ENCODE results near the gene MPV17L2. TPM values are rescaled to one million over a fixed set of nuclear protein-coding genes. Genes with fewer than 3 reads are reported as not detected.

Gene MPV17L2
- total RNA-seq, 1 experiment from 2014 or later: 43.3 TPM

DNA sequence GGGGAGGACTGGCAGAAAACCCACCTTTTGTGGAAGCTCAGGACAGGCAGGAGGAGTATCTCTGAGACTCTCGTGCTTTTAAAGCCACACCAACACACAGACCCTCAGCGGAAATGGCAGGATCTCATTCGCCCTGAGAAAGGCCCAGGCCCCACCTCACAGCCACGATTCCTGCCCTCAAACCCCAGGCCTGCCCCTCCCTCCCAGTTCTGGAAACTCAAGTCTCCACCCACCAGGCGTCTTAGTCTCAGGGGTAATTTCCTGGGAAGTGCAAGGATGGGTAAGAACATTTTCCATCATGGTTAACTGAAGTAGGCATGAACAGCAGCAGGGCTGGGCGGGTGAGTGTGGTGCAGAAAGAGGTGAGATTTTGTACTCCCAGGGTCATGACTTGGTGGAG lies 41.2 kb downstream of the MPV17L2 start:
- no peak for DNase-seq (ENCODE audit: low read depth)

DNA sequence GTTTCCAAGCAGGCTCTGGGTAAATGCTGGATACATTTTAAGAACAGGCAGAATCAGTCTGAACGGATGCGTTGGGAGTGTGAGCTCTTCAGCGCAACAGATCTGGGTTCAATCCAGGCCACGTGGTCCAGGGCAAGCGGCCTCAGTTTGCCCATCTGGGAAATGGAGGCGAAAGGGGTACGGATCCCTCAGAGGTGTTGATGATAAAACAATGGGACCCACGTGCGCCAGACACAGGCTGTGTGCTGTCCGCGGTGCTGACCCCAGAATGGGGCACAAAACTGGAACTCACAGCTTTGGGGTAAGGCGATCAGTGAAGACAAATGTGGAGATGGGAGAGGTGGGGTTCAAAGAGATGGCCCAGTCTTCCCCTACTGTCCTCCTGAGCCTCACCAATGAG lies 46.3 kb downstream of the MPV17L2 start:
- DNase-seq (ENCODE audit: low read depth): no peak

DNA sequence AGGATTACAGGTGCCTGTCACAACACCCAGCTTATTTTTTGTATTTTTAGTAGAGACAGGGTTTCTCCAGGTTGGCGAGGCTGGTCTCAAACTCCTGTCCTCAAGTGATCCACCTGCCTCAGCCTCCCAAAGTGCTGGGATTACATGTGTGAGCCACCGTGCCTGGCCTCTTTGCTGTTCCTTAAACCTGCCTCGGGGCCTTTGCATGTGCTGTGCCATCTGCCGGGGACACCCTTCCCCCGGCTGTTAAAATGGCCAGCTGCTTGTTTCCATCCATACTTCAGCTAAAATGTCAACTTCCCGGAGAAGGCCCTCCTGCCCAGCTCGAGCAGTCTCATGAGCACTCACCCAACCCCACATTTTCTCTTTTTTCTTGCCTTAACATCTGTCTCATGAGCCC lies 52.3 kb downstream of the MPV17L2 start:
- DNase-seq (ENCODE audit: low read depth): no peak

Other genes starting within 250 kb of the MPV17L2 start
- gene KCNN1, start 226.1 kb upstream of the MPV17L2 start, total RNA-seq (2014; rRNA removed; shearing (Covaris generic)): 0.06 TPM in 1 of 2 replicates, not detected in the other
- gene ARRDC2, start 185.0 kb upstream of the MPV17L2 start, total RNA-seq (2014; rRNA removed; shearing (Covaris generic)): 25.6 and 35.7 TPM in 2 replicates
- gene IL12RB1, start 106.3 kb upstream of the MPV17L2 start, total RNA-seq (2014; rRNA removed; shearing (Covaris generic)): 3.4 and 3.8 TPM in 2 replicates
- gene MAST3, start 95.4 kb upstream of the MPV17L2 start, total RNA-seq (2014; rRNA removed; shearing (Covaris generic)): 1.1 and 1.5 TPM in 2 replicates
- 6.5 and 14.2 TPM in 2 replicates for gene PIK3R2, start 40.1 kb upstream of the MPV17L2 start, total RNA-seq (2014; rRNA removed; shearing (Covaris generic))
- 17.8 and 20.2 TPM in 2 replicates for gene IFI30, start 19.4 kb upstream of the MPV17L2 start, total RNA-seq (2014; rRNA removed; shearing (Covaris generic))
- gene RAB3A, start 10.8 kb downstream of the MPV17L2 start, total RNA-seq (2014; rRNA removed; shearing (Covaris generic)): 0.23 TPM in 1 of 2 replicates, not detected in the other
- gene PDE4C, start 33.2 kb downstream of the MPV17L2 start, total RNA-seq (2014; rRNA removed; shearing (Covaris generic)): 0.17 TPM in 1 of 2 replicates, not detected in the other
- 0.74 and 12.6 TPM in 2 replicates for gene IQCN, start 81.2 kb downstream of the MPV17L2 start, total RNA-seq (2014; rRNA removed; shearing (Covaris generic))
- 75.0 and 75.6 TPM in 2 replicates for gene JUND, start 88.4 kb downstream of the MPV17L2 start, total RNA-seq (2014; rRNA removed; shearing (Covaris generic))
- 318 and 351 TPM in 2 replicates for gene LSM4, start 129.9 kb downstream of the MPV17L2 start, total RNA-seq (2014; rRNA removed; shearing (Covaris generic))
- 4.6 and 16.4 TPM in 2 replicates for gene PGPEP1, start 147.4 kb downstream of the MPV17L2 start, total RNA-seq (2014; rRNA removed; shearing (Covaris generic))
- gene GDF15, start 192.9 kb downstream of the MPV17L2 start, total RNA-seq (2014; rRNA removed; shearing (Covaris generic)): 5.1 and 7.3 TPM in 2 replicates
- gene LRRC25, start 204.4 kb downstream of the MPV17L2 start, total RNA-seq (2014; rRNA removed; shearing (Covaris generic)): not detected in 2 replicates
- 57.4 and 73.6 TPM in 2 replicates for gene SSBP4, start 226.2 kb downstream of the MPV17L2 start, total RNA-seq (2014; rRNA removed; shearing (Covaris generic))
- gene ISYNA1, start 244.9 kb downstream of the MPV17L2 start, total RNA-seq (2014; rRNA removed; shearing (Covaris generic)): 7.0 and 7.4 TPM in 2 replicates